Keratinocyte (primary cell): ENCODE data around the gene SP1. TPM values are rescaled to one million over a fixed set of nuclear protein-coding genes. Genes with fewer than 3 reads are reported as not detected.

Experiments used
- DNase-seq: peaks from one replicate; pipeline ENCODE4 v3.0.0-alpha.2; 2011; ENCODE audit warnings: low read depth, missing footprints, low spot score
- FAIRE-seq: peaks from 2 replicates; lab custom pipeline; 2011; peaks lifted over from hg19 to GRCh38; lab: Jason Lieb, UNC
- H2AFZ ChIP-seq: 2 replicates; pipeline ENCODE4 v1.6.0; 2012; ENCODE audit warnings: low read length, control low read depth, inconsistent platforms; ENCODE audit not compliant: control insufficient read depth
- H3K27ac ChIP-seq: 2 replicates; pipeline ENCODE4 v1.5.1; 2011; ENCODE audit warnings: low read length; ENCODE audit not compliant: control insufficient read depth, insufficient read depth
- H3K27me3 ChIP-seq: 3 replicates; pipeline ENCODE4 v1.6.0; 2011; ENCODE audit warnings: low read length; ENCODE audit not compliant: control insufficient read depth, insufficient read depth; ENCODE audit errors: extremely low read depth
- H3K36me3 ChIP-seq, 2 experiments: 2 replicates in 1 of 2; 3 replicates in 1 of 2; pipeline ENCODE4 v1.5.1; 2011; ENCODE audit warnings: low read length in 2 of 2, mild to moderate bottlenecking in 1 of 2; ENCODE audit not compliant: control insufficient read depth in 2 of 2, insufficient read depth in 2 of 2; ENCODE audit errors: extremely low read depth in 1 of 2
- H3K4me1 ChIP-seq: 3 replicates; pipeline ENCODE4 v1.5.1; 2011; ENCODE audit warnings: low read length; ENCODE audit not compliant: control insufficient read depth, insufficient read depth; ENCODE audit errors: extremely low read depth
- H3K4me2 ChIP-seq: 3 replicates; pipeline ENCODE4 v1.6.0; 2011; ENCODE audit warnings: low read depth, low read length; ENCODE audit not compliant: control insufficient read depth, insufficient read depth; ENCODE audit errors: extremely low read depth
- H3K4me3 ChIP-seq, 3 experiments: fragments of 200-600 bp in 1 of 3; sonication (generic) in 1 of 3; 2 replicates in 2 of 3; 3 replicates in 1 of 3; pipeline ENCODE4 v1.5.1; 2011 to 2016; ENCODE audit warnings: low read length in 3 of 3, mild to moderate bottlenecking in 3 of 3, control low read depth in 2 of 3, inconsistent platforms in 1 of 3, low read depth in 1 of 3, mixed read lengths in 1 of 3, mixed run types in 1 of 3, moderate library complexity in 1 of 3; ENCODE audit not compliant: control insufficient read depth in 2 of 3, insufficient read depth in 2 of 3; ENCODE audit errors: extremely low read depth in 1 of 3
- H3K79me2 ChIP-seq: 2 replicates; pipeline ENCODE4 v1.6.0; 2012; ENCODE audit warnings: low read length; ENCODE audit not compliant: control insufficient read depth, insufficient read depth
- H3K9ac ChIP-seq: 3 replicates; pipeline ENCODE4 v1.6.0; 2011; ENCODE audit warnings: low read length; ENCODE audit not compliant: control insufficient read depth, insufficient read depth; ENCODE audit errors: extremely low read depth
- H3K9me1 ChIP-seq: 3 replicates; pipeline ENCODE4 v1.6.0; 2011; ENCODE audit warnings: low read length; ENCODE audit not compliant: control insufficient read depth, insufficient read depth; ENCODE audit errors: extremely low read depth
- H3K9me3 ChIP-seq: 2 replicates; pipeline ENCODE4 v1.5.1; 2012; ENCODE audit warnings: low read depth, low read length; ENCODE audit not compliant: control insufficient read depth
- H4K20me1 ChIP-seq: 3 replicates; pipeline ENCODE4 v1.6.0; 2011; ENCODE audit warnings: low read length; ENCODE audit not compliant: control insufficient read depth, insufficient read depth; ENCODE audit errors: extremely low read depth
- CTCF ChIP-seq, 3 experiments: IDR thresholded peaks in 1 of 3; conservative IDR thresholded peaks in 1 of 3; optimal IDR thresholded peaks in 1 of 3; 2 replicates in 2 of 3; 3 replicates in 1 of 3; pipeline versions ENCODE3 to v1.5.1; 2011; ENCODE audit warnings: low read length in 3 of 3, mild to moderate bottlenecking in 3 of 3, moderate library complexity in 2 of 3, control low read depth in 1 of 3, inconsistent platforms in 1 of 3; ENCODE audit not compliant: insufficient read depth in 2 of 3; ENCODE audit errors: extremely low read depth in 1 of 3
- EZH2 ChIP-seq: IDR thresholded peaks from one replicate; pipeline ENCODE4 v1.6.1; 2012; ENCODE audit warnings: inconsistent platforms, mild to moderate bottlenecking, low read length, moderate library complexity
- dilution Hi-C: fragments of 300-500 bp; cut with MboI; formaldehyde crosslinking; loops from one replicate; pipeline ENCODE4 v1.7.0; 2020; ENCODE audit warnings: low sequenced_read_pairs; ENCODE audit not compliant: extremely low pct_ligation_motif_present
- polyA plus RNA-seq, 5 experiments: library from polyadenylated mRNA; depleted of rRNA in 3 of 5; stranded (reverse) in 3 of 5; stranded (forward) in 1 of 5; unstranded in 1 of 5; fragments of >200 nt; gene quantifications; 1 replicate in 1 of 5; 2 replicates in 3 of 5; 3 replicates in 1 of 5; pipeline versions ENCODE4 v1.2.1 to v1.2.3, GENCODE V29; 2011 to 2012; ENCODE audit warnings: missing spikeins in 2 of 5, low read depth in 1 of 5, low replicate concordance in 1 of 5

The SP1 gene
- polyA plus RNA-seq, 1 donor (not counting 4 experiments of a cell fraction or from before 2014, with no cell fraction given) = 30.7 TPM

- no peak for FAIRE-seq
- dilution Hi-C loops = no loop called here
- no peak for DNase-seq
- H3K4me2 ChIP-seq = no peak overlapping the region
- no peak overlapping the region for H3K9ac ChIP-seq
- peaks cover 13% of the 10 kb centered on the region for H3K4me1 ChIP-seq
- TF ChIP-seq EZH2 (no peak), CTCF (optimal IDR thresholded peaks at IDR 0.05 in 1 of 3, IDR thresholded peaks at IDR 0.05 in 1 of 3, conservative IDR thresholded peaks at IDR 0.05 in 1 of 3; ENCODE audit: extremely low read depth in 1 of 3, insufficient read depth in 2 of 3, low read length in 3 of 3) (no peak)
- H2AFZ ChIP-seq = no peak overlapping the region
- no peaks in the 10 kb centered on the region for H3K27me3 ChIP-seq
- H3K9me1 ChIP-seq = no peaks in the 10 kb centered on the region
- H3K79me2 ChIP-seq = peaks cover 36% of the 10 kb centered on the region
- no peak overlapping the region for H3K4me3 ChIP-seq
- H3K36me3 ChIP-seq = peaks cover 24 to 36% of the 10 kb centered on the region in 2 experiments
- peaks cover 24% of the 10 kb centered on the region for H4K20me1 ChIP-seq
- no peaks in the 10 kb centered on the region for H3K9me3 ChIP-seq
- no peak overlapping the region for H3K27ac ChIP-seq
Observed at GRCh38 chr12:53450936-53451335, 71.0 kb downstream of the SP1 start.

GRCh38 chr12:53451661-53452158, 71.7 kb downstream of the SP1 start, which contains the start of gene PCBP2:
TSS of gene PCBP2 (plus strand) at chr12:53452102. CDS start at chr12:53454801, 2,699 bp downstream.
- Histone ChIP-seq H4K20me1 (peaks cover 26% of the 10 kb centered on the region), H3K27ac (peak within 1 kb of the TSS; percentile 85), H3K36me3 (peaks cover 24 to 42% of the 10 kb centered on the region in 2 experiments), H3K9ac (peak within 1 kb of the TSS; percentile 95), H2AFZ (no peak within 1 kb of the TSS), H3K4me3 (peak within 1 kb of the TSS; percentile 69 to 96 (median 92)), H3K79me2 (peaks cover 43% of the 10 kb centered on the region), H3K4me1 (peaks cover 13% of the 10 kb centered on the region), H3K9me1 (no peaks in the 10 kb centered on the region), H3K4me2 (peak within 1 kb of the TSS; percentile 92), H3K27me3 (no peaks in the 10 kb centered on the region), H3K9me3 (no peaks in the 10 kb centered on the region)
- TF ChIP-seq CTCF (optimal IDR thresholded peaks at IDR 0.05 in 1 of 3, IDR thresholded peaks at IDR 0.05 in 1 of 3, conservative IDR thresholded peaks at IDR 0.05 in 1 of 3; ENCODE audit: extremely low read depth in 1 of 3, insufficient read depth in 2 of 3, low read length in 3 of 3) = peak; percentile 85 to 91 (median 89)
- no peak for TF ChIP-seq EZH2
- dilution Hi-C loops = no loop called here
- DNase-seq = peak; percentile 91
- peak; percentile 75 for FAIRE-seq
